Inflammatory macrophage treated with lipopolysaccharide for 4 hours (primary cell): ENCODE data around the gene TEX9.

Experiments used
- DNase-seq: peaks from one replicate; pipeline ENCODE4 v3.0.0-alpha.2; 2020

TEX9 gene

GRCh38 chr15:56456229-56456628 is 91.0 kb downstream of the TEX9 start:
- DNase-seq = no peak

- DNase-seq = no peak
Measured at GRCh38 chr15:56459096-56459495, 93.9 kb downstream of the TEX9 start.

- peak; percentile 34 for DNase-seq
Measured at GRCh38 chr15:56460071-56460470, 94.8 kb downstream of the TEX9 start.

- no peak for DNase-seq
Measured at GRCh38 chr15:56460947-56461346, 95.7 kb downstream of the TEX9 start.

- DNase-seq = peak; percentile 94
Measured at GRCh38 chr15:56464893-56465520, 99.8 kb downstream of the TEX9 start, which contains the start of gene MNS1. Gene MNS1 (minus strand): TSS chr15:56465137. CDS start chr15:56464972, 165 bp downstream.

- no peak for DNase-seq
Measured at GRCh38 chr15:56467616-56468015, 102.4 kb downstream of the TEX9 start.

- DNase-seq = peak; percentile 85
Measured at GRCh38 chr15:56468401-56468800, 103.2 kb downstream of the TEX9 start.

- peak; percentile 30 for DNase-seq
Measured at GRCh38 chr15:56469483-56469882, 104.3 kb downstream of the TEX9 start.

- DNase-seq = no peak
Measured at GRCh38 chr15:56471440-56472069, 106.3 kb downstream of the TEX9 start.

- no peak for DNase-seq
Measured at GRCh38 chr15:56472278-56472677, 107.1 kb downstream of the TEX9 start.

GRCh38 chr15:56473017-56473416 is 107.8 kb downstream of the TEX9 start:
- no peak for DNase-seq

GRCh38 chr15:56475351-56475750 is 110.1 kb downstream of the TEX9 start:
- DNase-seq = no peak
